Prostate gland (tissue), 2 donors: ENCODE data around the gene CLDN5. TPM values are rescaled to one million over a fixed set of nuclear protein-coding genes. Genes with fewer than 3 reads are reported as not detected.

Experiments
- DNase-seq: peaks from one replicate; pipeline ENCODE4 v3.0.0-alpha.2; 2019; ENCODE audit warnings: low spot score
- H3K27ac ChIP-seq, 2 donors: fragments of 200-600 bp; sonication (generic); 2 replicates each; pipeline ENCODE4 v1.5.1; 2017 to 2019
- H3K27me3 ChIP-seq: fragments of 200-600 bp; sonication (generic); replicated peaks from 2 replicates; pipeline ENCODE4 v1.5.1; 2019; ENCODE audit not compliant: insufficient read depth
- H3K36me3 ChIP-seq, 2 donors: fragments of 200-600 bp; sonication (generic); 1 replicate in 1 of 2; 2 replicates in 1 of 2; pipeline versions ENCODE4 v1.5.1 to v1.8.1; 2017 to 2019
- H3K4me1 ChIP-seq: fragments of 200-600 bp; sonication (generic); replicated peaks from 2 replicates; pipeline ENCODE4 v1.5.1; 2019
- H3K4me3 ChIP-seq, 2 donors: fragments of 200-600 bp; sonication (generic); 2 replicates each; pipeline ENCODE4 v1.5.1; 2017 to 2019
- H3K9me3 ChIP-seq: fragments of 200-600 bp; sonication (generic); 2 replicates; pipeline ENCODE4 v1.5.1; 2017
- POLR2A ChIP-seq: fragments of 450-650 bp; IDR thresholded peaks from one replicate; pipeline ENCODE4 v1.6.1; 2016; ENCODE audit warnings: antibody characterized with exemption, mild to moderate bottlenecking
- POLR2AphosphoS5 ChIP-seq: sonication (generic); formaldehyde crosslinking; IDR thresholded peaks from one replicate; pipeline ENCODE4 v1.6.1; 2017; ENCODE audit warnings: antibody characterized with exemption
- WGBS: methylation state at CpG from one replicate; pipeline ENCODE4 v1.1.5; 2018; 5-methylcytosine and 5-hydroxymethylcytosine counted together
- intact Hi-C: fragments of 100-400 bp; cut with DNase I; formaldehyde crosslinking; loops from one replicate; pipeline ENCODE4 v1.14.2; 2022
- total RNA-seq, 2 donors: library from RNA; depleted of rRNA; stranded (reverse); fragments of >200 nt; gene quantifications; one replicate each; pipeline ENCODE4 v1.1.0, GENCODE V29; 2016
- TF ChIP-seq, protein P1 (sequence below), 4 experiments: fragments of 200-600 bp in 2 of 4; fragments of 450-650 bp in 2 of 4; sonication (generic) in 2 of 4; IDR thresholded peaks; 1 replicate in 3 of 4; 2 replicates in 1 of 4; pipeline ENCODE4 v1.5.1; 2016 to 2019; ENCODE audit warnings: antibody characterized with exemption in 4 of 4, mild to moderate bottlenecking in 2 of 4, moderate library complexity in 2 of 4

Gene CLDN5
- total RNA-seq, 2 donors from 2014 or later, result 31.9 to 46.9 TPM

DNA sequence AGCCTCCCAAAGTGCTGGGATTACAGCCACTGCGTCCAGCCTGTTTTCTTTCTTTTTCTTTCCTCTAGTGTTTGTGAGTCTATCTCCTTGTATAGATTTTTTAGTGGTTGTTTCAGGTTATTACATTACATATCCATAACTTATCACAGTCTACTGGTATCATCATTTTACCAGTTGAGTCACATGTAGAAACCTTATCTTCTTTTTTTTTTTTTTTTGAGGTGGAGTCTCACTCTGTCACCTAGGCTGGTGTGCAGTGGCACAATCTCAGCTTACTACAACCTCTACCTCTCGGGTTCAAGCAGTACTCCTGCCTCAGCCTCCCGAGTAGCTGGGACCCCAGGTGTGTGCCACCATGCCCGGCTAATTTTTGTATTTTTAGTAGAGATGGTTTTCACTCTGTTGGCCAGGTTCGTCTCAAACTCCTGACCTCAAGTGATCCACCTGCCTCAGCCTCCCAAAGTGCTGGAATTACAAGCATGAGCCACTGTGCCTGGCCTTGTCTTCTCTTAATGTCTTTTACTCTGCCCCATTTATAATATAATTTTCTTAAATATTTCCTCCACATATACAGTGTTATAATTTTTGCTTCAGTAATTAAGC, 33.5 kb downstream of the CLDN5 start:
- intact Hi-C loops, result loop anchor here (10.0 kb wide), 1 partner anchor 134 kb away; no protein-coding TSS in a partner anchor
- 97% methylated on average over 5 of the region's 5 CpGs for WGBS
- H3K27me3 ChIP-seq, result no peaks in the 10 kb centered on the region
- TF ChIP-seq, protein P1, sequence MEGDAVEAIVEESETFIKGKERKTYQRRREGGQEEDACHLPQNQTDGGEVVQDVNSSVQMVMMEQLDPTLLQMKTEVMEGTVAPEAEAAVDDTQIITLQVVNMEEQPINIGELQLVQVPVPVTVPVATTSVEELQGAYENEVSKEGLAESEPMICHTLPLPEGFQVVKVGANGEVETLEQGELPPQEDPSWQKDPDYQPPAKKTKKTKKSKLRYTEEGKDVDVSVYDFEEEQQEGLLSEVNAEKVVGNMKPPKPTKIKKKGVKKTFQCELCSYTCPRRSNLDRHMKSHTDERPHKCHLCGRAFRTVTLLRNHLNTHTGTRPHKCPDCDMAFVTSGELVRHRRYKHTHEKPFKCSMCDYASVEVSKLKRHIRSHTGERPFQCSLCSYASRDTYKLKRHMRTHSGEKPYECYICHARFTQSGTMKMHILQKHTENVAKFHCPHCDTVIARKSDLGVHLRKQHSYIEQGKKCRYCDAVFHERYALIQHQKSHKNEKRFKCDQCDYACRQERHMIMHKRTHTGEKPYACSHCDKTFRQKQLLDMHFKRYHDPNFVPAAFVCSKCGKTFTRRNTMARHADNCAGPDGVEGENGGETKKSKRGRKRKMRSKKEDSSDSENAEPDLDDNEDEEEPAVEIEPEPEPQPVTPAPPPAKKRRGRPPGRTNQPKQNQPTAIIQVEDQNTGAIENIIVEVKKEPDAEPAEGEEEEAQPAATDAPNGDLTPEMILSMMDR (IDR thresholded peaks at IDR 0.05), result no peak
- TF ChIP-seq POLR2AphosphoS5 (no peak), POLR2A (no peak)
- no peak for DNase-seq
- no peaks in the 10 kb centered on the region for H3K9me3 ChIP-seq
- no peak overlapping the region for H3K27ac ChIP-seq
- H3K4me1 ChIP-seq, result no peaks in the 10 kb centered on the region
- no peak overlapping the region for H3K4me3 ChIP-seq
- no peaks in the 10 kb centered on the region for H3K36me3 ChIP-seq

DNA sequence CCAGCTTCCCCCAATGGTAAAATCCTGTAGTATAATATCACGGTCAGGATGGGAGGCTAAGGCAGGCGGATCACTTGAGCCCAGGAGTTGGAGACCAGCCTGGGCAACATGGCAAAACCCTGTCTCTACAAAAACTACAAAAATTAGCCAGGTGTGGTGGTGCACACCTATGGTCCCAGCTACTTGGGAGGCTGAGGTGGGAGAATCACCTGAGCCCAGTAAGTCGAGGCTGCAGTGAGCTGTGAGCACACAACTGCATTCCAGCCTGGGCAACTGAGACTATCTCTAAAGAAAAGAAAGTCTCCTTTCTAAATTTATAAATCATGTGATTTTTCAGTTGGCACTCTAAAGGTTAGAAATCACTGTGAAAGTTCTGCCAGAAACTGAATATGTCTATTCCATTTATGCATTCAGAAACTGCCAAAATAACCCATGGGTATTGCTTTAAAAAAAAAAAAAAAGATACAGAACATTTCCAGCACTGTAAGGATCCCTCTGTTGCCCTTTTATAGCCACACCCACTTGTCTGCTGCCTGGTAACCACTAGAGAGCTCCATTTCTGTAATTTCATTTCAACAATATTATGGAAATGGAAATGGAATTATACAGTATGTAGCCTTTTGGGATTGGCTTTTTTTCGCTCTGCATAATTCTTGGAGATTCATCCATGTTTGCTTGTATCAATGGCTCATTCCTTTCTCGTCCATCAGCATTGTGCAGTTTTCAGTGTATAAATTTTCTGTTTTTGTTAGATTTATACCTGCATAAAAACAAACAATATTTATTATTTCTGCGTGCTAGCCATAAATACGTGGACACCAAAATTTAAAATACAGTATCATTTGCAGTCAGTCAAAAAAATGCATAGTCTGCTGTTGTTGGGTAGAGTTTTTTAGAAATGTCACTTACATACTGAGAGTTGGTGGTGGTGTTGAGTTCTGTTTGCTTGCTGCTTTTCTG, 35.0 kb downstream of the CLDN5 start:
- no peaks in the 10 kb centered on the region for H3K27me3 ChIP-seq
- no peaks in the 10 kb centered on the region for H3K4me1 ChIP-seq
- intact Hi-C loops, result no loop called here
- WGBS, result 90% methylated on average over 7 of the region's 7 CpGs
- H3K9me3 ChIP-seq, result no peaks in the 10 kb centered on the region
- TF ChIP-seq POLR2A, result no peak
- TF ChIP-seq POLR2AphosphoS5, result no peak
- TF ChIP-seq, protein P1 (IDR thresholded peaks at IDR 0.05), result no peak
- H3K27ac ChIP-seq, result no peak overlapping the region
- no peaks in the 10 kb centered on the region for H3K36me3 ChIP-seq
- no peak for DNase-seq
- no peak overlapping the region for H3K4me3 ChIP-seq

GRCh38 chr22:19488285-19488684, 35.9 kb downstream of the CLDN5 start:
- 78% methylated on average over 2 of the region's 2 CpGs for WGBS
- Histone ChIP-seq H3K4me1 (no peaks in the 10 kb centered on the region), H3K9me3 (no peaks in the 10 kb centered on the region), H3K27ac (no peak overlapping the region), H3K4me3 (no peak overlapping the region), H3K36me3 (no peaks in the 10 kb centered on the region), H3K27me3 (no peaks in the 10 kb centered on the region)
- TF ChIP-seq, protein P1 (IDR thresholded peaks at IDR 0.05), result no peak
- no peak for TF ChIP-seq POLR2AphosphoS5
- no peak for TF ChIP-seq POLR2A
- no peak for DNase-seq
- intact Hi-C loops, result no loop called here

- no peaks in the 10 kb centered on the region for H3K36me3 ChIP-seq
- WGBS, result 86% methylated on average over 8 of the region's 8 CpGs
- no peaks in the 10 kb centered on the region for H3K9me3 ChIP-seq
- intact Hi-C loops, result no loop called here
- H3K4me1 ChIP-seq, result no peaks in the 10 kb centered on the region
- no peak overlapping the region for H3K27ac ChIP-seq
- DNase-seq, result no peak
- TF ChIP-seq, protein P1 (IDR thresholded peaks at IDR 0.05), result no peak
- TF ChIP-seq POLR2AphosphoS5 (no peak), POLR2A (no peak)
- H3K4me3 ChIP-seq, result no peak overlapping the region
- no peaks in the 10 kb centered on the region for H3K27me3 ChIP-seq
Observed at GRCh38 chr22:19483481-19484244, 40.5 kb downstream of the CLDN5 start.
